H9 (cell line): ENCODE data around the gene ADAT3. TPM values are rescaled to one million over a fixed set of nuclear protein-coding genes. Genes with fewer than 3 reads are reported as not detected.
A peak's percentile ranks its signal among the peaks of the same experiment; 100 is the strongest.

Experiments used
- DNase-seq: peaks from one replicate; pipeline ENCODE4 v3.0.0-alpha.2; 2017
- H2AFZ ChIP-seq: one replicate; pipeline ENCODE4 v1.6.1; 2013; ENCODE audit warnings: mild to moderate bottlenecking, low read length, control low read depth, moderate library complexity
- H2AK5ac ChIP-seq: 2 replicates; pipeline ENCODE4 v1.6.1; 2013; ENCODE audit warnings: low read length, control low read depth, mixed read lengths; ENCODE audit not compliant: insufficient read length
- H2BK120ac ChIP-seq: one replicate; pipeline ENCODE4 v1.6.1; 2013; ENCODE audit warnings: low read depth, mild to moderate bottlenecking, low read length, control low read depth, inconsistent platforms; ENCODE audit not compliant: poor library complexity, severe bottlenecking
- H2BK12ac ChIP-seq: 2 replicates; pipeline ENCODE4 v1.6.1; 2013; ENCODE audit warnings: low read length, control low read depth, mixed read lengths, low read depth; ENCODE audit not compliant: insufficient read length
- H2BK15ac ChIP-seq: 2 replicates; pipeline ENCODE4 v1.6.1; 2013; ENCODE audit warnings: low read depth, low read length, control low read depth
- H2BK20ac ChIP-seq: one replicate; pipeline ENCODE4 v1.6.1; 2013; ENCODE audit warnings: low read depth, mild to moderate bottlenecking, low read length, control low read depth, inconsistent platforms; ENCODE audit not compliant: poor library complexity, severe bottlenecking
- H2BK5ac ChIP-seq: 2 replicates; pipeline ENCODE4 v1.6.1; 2013; ENCODE audit warnings: low read length, control low read depth, mixed read lengths; ENCODE audit not compliant: insufficient read length
- H3K14ac ChIP-seq: 2 replicates; pipeline ENCODE4 v1.6.1; 2013; ENCODE audit warnings: low read length, control low read depth; ENCODE audit not compliant: insufficient read depth
- H3K18ac ChIP-seq: 2 replicates; pipeline ENCODE4 v1.6.1; 2013; ENCODE audit warnings: low read depth, mild to moderate bottlenecking, mixed read lengths, low read length, control low read depth; ENCODE audit not compliant: insufficient read length
- H3K23ac ChIP-seq: 2 replicates; pipeline ENCODE4 v1.6.1; 2013; ENCODE audit warnings: low read length, control low read depth, mixed read lengths, low read depth; ENCODE audit not compliant: insufficient read length
- H3K23me2 ChIP-seq: 2 replicates; pipeline ENCODE4 v1.6.1; 2013; ENCODE audit warnings: low read depth, mild to moderate bottlenecking, mixed read lengths, low read length, control low read depth; ENCODE audit not compliant: insufficient read length, poor library complexity, severe bottlenecking
- H3K27ac ChIP-seq: 2 replicates; pipeline ENCODE4 v1.5.1; 2013; ENCODE audit warnings: low read length, control low read depth, mixed read lengths, low read depth; ENCODE audit not compliant: insufficient read length
- H3K27me3 ChIP-seq: 2 replicates; pipeline ENCODE4 v1.6.1; 2013; ENCODE audit warnings: low read length, control low read depth, inconsistent platforms; ENCODE audit not compliant: insufficient read depth
- H3K4ac ChIP-seq: 2 replicates; pipeline ENCODE4 v1.6.1; 2013; ENCODE audit warnings: low read depth, mild to moderate bottlenecking, control low read depth, inconsistent platforms, low read length, moderate library complexity
- H3K4me1 ChIP-seq: 2 replicates; pipeline ENCODE4 v1.6.1; 2013; ENCODE audit warnings: low read length, control low read depth, inconsistent platforms; ENCODE audit not compliant: insufficient read depth
- H3K4me2 ChIP-seq: 2 replicates; pipeline ENCODE4 v1.6.1; 2013; ENCODE audit warnings: low read length, control low read depth, mixed read lengths; ENCODE audit not compliant: insufficient read length, insufficient read depth
- H3K56ac ChIP-seq: 2 replicates; pipeline ENCODE4 v1.6.1; 2013; ENCODE audit warnings: low read depth, mild to moderate bottlenecking, mixed read lengths, low read length, control low read depth; ENCODE audit not compliant: insufficient read length
- H3K79me1 ChIP-seq: 2 replicates; pipeline ENCODE4 v1.6.1; 2013; ENCODE audit warnings: low read depth, mild to moderate bottlenecking, moderate library complexity, low read length, control low read depth, inconsistent platforms; ENCODE audit not compliant: insufficient read depth, poor library complexity, severe bottlenecking
- H3K79me2 ChIP-seq: 2 replicates; pipeline ENCODE4 v1.6.1; 2013; ENCODE audit warnings: low read length, control low read depth, inconsistent platforms; ENCODE audit not compliant: insufficient read depth
- H3K9ac ChIP-seq: 2 replicates; pipeline ENCODE4 v1.6.1; 2013; ENCODE audit warnings: low read length, control low read depth, mixed read lengths; ENCODE audit not compliant: insufficient read length; ENCODE audit errors: extremely low read depth
- H3K9me3 ChIP-seq: one replicate; pipeline ENCODE4 v1.6.1; 2013; ENCODE audit warnings: low read depth, low read length, inconsistent platforms; ENCODE audit not compliant: control insufficient read depth
- H3T11ph ChIP-seq: one replicate; pipeline ENCODE4 v1.6.1; 2013; ENCODE audit warnings: mild to moderate bottlenecking, low read length, control low read depth, inconsistent platforms
- H4K20me1 ChIP-seq: one replicate; pipeline ENCODE4 v1.6.1; 2013; ENCODE audit not compliant: control insufficient read depth, insufficient read length, insufficient read depth
- H4K5ac ChIP-seq: 2 replicates; pipeline ENCODE4 v1.6.1; 2013; ENCODE audit warnings: low read depth, mild to moderate bottlenecking, mixed read lengths, low read length, control low read depth; ENCODE audit not compliant: insufficient read length
- H4K8ac ChIP-seq: replicated peaks from 2 replicates; pipeline ENCODE4 v1.6.1; 2013; ENCODE audit warnings: low read length, control low read depth, mixed read lengths, low read depth; ENCODE audit not compliant: insufficient read length
- H4K91ac ChIP-seq: 2 replicates; pipeline ENCODE4 v1.6.1; 2013; ENCODE audit warnings: low read depth, mild to moderate bottlenecking, moderate library complexity, mixed read lengths, low read length, control low read depth; ENCODE audit not compliant: insufficient read length
- H3K27ac Mint-ChIP-seq, 3 experiments: 2 replicates in 2 of 3; 3 replicates in 1 of 3; pipeline ENCODE4 v1.8.0; 2020 to 2021; ENCODE audit warnings: mixed read lengths in 3 of 3, mild to moderate bottlenecking in 1 of 3, moderate library complexity in 1 of 3
- H3K27me3 Mint-ChIP-seq: 2 replicates; pipeline ENCODE4 v1.8.0; 2021; ENCODE audit warnings: low read depth, mild to moderate bottlenecking, moderate library complexity, mixed read lengths
- H3K36me3 Mint-ChIP-seq, 3 experiments: 2 replicates in 2 of 3; 3 replicates in 1 of 3; pipeline ENCODE4 v1.8.0; 2020 to 2021; ENCODE audit warnings: low read depth in 3 of 3, mixed read lengths in 3 of 3; ENCODE audit not compliant: insufficient read depth in 1 of 3
- H3K4me1 Mint-ChIP-seq, 2 experiments: 2 replicates each; pipeline ENCODE4 v1.8.0; 2020; ENCODE audit warnings: mixed read lengths in 2 of 2
- H3K4me3 Mint-ChIP-seq, 2 experiments: 2 replicates in 1 of 2; 3 replicates in 1 of 2; pipeline ENCODE4 v1.8.0; 2020 to 2021; ENCODE audit warnings: mild to moderate bottlenecking in 2 of 2, mixed read lengths in 2 of 2, moderate library complexity in 1 of 2
- H3K9me3 Mint-ChIP-seq, 2 experiments: 2 replicates in 1 of 2; 3 replicates in 1 of 2; pipeline ENCODE4 v1.8.0; 2020; ENCODE audit warnings: mild to moderate bottlenecking in 2 of 2, mixed read lengths in 2 of 2, moderate library complexity in 1 of 2
- WGBS: extraction: QIAGEN DNeasy Blood & Tissue Kit; methylation state at CpG from one replicate; pipeline ENCODE4 v1.1.7; 2013; ENCODE audit warnings: missing lambda C conversion rate, low lambda C conversion rate, mixed read lengths; ENCODE audit not compliant: insufficient read length; ENCODE audit errors: extremely low coverage; 5-methylcytosine and 5-hydroxymethylcytosine counted together
- total RNA-seq: library from RNA; stranded (reverse); gene quantifications from 2 replicates; pipeline ENCODE4 v1.2.1, GENCODE V29; 2021
- TF ChIP-seq, protein P1 (sequence below): fragments of 200-600 bp; sonication (generic); conservative IDR thresholded peaks from 3 replicates; pipeline ENCODE4 v1.8.0; 2021; ENCODE audit warnings: antibody characterized with exemption, mild to moderate bottlenecking

ADAT3 gene
- total RNA-seq, 1 experiment from 2014 or later: 12.2 TPM

DNA sequence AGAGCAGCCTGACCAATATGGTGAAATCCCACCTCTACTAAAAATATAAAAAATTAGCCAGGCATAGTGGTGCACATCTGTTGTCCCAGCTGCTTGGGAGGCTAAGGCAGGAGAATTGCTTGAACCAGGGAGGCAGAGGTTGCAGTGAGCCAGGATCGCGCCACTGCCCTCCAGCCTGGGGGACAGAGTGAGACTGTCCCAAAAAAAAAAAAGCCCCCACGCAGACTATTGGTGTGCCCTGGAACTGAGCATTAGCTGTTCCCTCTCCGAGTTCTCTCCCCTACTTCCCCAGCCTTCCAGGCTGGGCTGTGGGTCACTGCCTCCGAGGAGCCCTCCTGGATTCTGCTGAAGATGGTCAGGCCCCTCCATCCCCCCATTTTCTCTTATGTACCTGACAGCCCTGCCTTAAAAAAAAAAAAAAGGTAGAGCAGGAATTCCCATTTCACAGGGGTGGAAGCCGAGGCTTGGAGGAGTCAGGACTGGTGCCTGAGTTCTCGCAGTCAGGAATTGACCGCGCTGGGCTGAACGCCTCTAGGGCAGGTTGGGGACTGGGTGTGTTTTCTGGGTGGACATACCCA lies 1.9 kb downstream of the ADAT3 start:
- TF ChIP-seq, protein P1, sequence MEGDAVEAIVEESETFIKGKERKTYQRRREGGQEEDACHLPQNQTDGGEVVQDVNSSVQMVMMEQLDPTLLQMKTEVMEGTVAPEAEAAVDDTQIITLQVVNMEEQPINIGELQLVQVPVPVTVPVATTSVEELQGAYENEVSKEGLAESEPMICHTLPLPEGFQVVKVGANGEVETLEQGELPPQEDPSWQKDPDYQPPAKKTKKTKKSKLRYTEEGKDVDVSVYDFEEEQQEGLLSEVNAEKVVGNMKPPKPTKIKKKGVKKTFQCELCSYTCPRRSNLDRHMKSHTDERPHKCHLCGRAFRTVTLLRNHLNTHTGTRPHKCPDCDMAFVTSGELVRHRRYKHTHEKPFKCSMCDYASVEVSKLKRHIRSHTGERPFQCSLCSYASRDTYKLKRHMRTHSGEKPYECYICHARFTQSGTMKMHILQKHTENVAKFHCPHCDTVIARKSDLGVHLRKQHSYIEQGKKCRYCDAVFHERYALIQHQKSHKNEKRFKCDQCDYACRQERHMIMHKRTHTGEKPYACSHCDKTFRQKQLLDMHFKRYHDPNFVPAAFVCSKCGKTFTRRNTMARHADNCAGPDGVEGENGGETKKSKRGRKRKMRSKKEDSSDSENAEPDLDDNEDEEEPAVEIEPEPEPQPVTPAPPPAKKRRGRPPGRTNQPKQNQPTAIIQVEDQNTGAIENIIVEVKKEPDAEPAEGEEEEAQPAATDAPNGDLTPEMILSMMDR: no peak
- no CpG with 5 or more reads among the region's 10 CpGs for WGBS
- no peak overlapping the region for H3K9ac ChIP-seq
- 0 out of 2 replicates have a peak, but pooled peaks cover 2% of the 10 kb centered on the region for H3K4me1 ChIP-seq
- no peak overlapping the region for H4K91ac ChIP-seq
- no peaks in the 10 kb centered on the region; a peak in 1 of 5 replicates for H3K9me3 Mint-ChIP-seq
- H3K23me2 ChIP-seq: peaks cover 4% of the 10 kb centered on the region
- no peak overlapping the region; a peak in 2 of 7 replicates for H3K27ac Mint-ChIP-seq
- peaks cover 4% of the 10 kb centered on the region for H3K79me1 ChIP-seq
- H3K14ac ChIP-seq: no peak overlapping the region; the same call in 1 of the 2 replicates
- H2BK20ac ChIP-seq: no peak overlapping the region
- H4K8ac ChIP-seq: no peak overlapping the region
- peaks cover 11 to 17% of the 10 kb centered on the region in 2 experiments for H3K4me1 Mint-ChIP-seq
- no peaks in the 10 kb centered on the region for H3K9me3 ChIP-seq
- H3K27ac ChIP-seq: no peak overlapping the region
- no peak overlapping the region for H2BK5ac ChIP-seq
- no peak overlapping the region for H2BK12ac ChIP-seq
- no peaks in the 10 kb centered on the region for H3K27me3 Mint-ChIP-seq
- no peak overlapping the region for H2BK120ac ChIP-seq
- H3K18ac ChIP-seq: no peak overlapping the region
- H3K4ac ChIP-seq: no peak overlapping the region; the same call in 1 of the 2 replicates
- no peak overlapping the region for H3T11ph ChIP-seq
- peaks cover 17% of the 10 kb centered on the region; the same call in 1 of the 2 replicates for H3K79me2 ChIP-seq
- H2AFZ ChIP-seq: no peak overlapping the region
- no peak overlapping the region for H3K23ac ChIP-seq
- H3K4me3 Mint-ChIP-seq: peak overlapping the region in 1 of 2 experiments; percentile 58; a peak in 3 of 5 replicates
- H3K27me3 ChIP-seq: no peaks in the 10 kb centered on the region
- no peak for DNase-seq
- no peak overlapping the region for H3K4me2 ChIP-seq
- no peaks in the 10 kb centered on the region for H4K20me1 ChIP-seq
- no peak overlapping the region for H2BK15ac ChIP-seq
- H2AK5ac ChIP-seq: no peak overlapping the region
- H3K36me3 Mint-ChIP-seq: peaks cover 5 to 12% (median 8%) of the 10 kb centered on the region in 3 experiments; a peak in 6 of 7 replicates
- H3K56ac ChIP-seq: no peak overlapping the region
- no peak overlapping the region for H4K5ac ChIP-seq
